NB4 (cell line): Measurements from ENCODE around the gene FILIP1L.
A peak's percentile ranks its signal among the peaks of the same experiment; 100 is the strongest.

ENCODE experiments used
- MYC ChIP-seq: IDR thresholded peaks from 2 replicates; pipeline ENCODE4 v1.6.1; 2011; ENCODE audit warnings: low read depth, low read length
- TF ChIP-seq, protein P1 (sequence below): IDR thresholded peaks from one replicate; pipeline ENCODE4 v1.5.1; 2012; ENCODE audit warnings: low read depth, low read length

DNA sequence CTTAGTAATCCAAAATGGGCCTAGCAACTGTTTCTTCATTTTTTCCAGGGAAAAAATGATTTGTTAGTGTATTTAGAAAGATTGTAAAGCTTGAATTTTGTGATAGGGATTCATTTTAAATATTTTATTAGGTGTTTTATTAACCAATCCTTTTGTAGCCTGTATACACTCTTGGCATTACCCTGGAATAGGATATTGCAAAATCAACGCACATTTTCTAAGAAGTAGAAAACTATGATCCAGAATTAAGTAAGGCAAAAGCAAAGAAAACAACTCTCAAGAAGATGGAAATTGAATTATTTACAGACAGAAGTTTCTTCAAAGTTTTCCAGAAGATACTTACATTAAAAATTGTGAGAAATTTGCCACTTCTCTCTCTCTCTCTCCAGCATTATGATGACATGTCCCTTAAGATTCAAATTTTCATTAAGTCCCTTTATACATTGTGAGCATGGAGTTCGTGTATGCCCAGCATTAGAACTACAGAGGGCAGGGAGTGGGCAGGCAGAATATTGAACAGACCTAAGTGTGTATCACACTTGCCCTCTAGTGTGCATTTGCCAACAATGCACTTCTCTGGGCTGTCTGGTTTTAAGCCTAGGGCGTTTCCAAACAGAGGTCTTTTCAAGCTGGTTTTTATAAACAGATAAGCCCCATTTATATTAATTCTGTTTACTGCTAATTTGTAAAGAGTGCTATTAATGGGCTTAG, 325.1 kb downstream of the FILIP1L start:
- TF ChIP-seq, protein P1, sequence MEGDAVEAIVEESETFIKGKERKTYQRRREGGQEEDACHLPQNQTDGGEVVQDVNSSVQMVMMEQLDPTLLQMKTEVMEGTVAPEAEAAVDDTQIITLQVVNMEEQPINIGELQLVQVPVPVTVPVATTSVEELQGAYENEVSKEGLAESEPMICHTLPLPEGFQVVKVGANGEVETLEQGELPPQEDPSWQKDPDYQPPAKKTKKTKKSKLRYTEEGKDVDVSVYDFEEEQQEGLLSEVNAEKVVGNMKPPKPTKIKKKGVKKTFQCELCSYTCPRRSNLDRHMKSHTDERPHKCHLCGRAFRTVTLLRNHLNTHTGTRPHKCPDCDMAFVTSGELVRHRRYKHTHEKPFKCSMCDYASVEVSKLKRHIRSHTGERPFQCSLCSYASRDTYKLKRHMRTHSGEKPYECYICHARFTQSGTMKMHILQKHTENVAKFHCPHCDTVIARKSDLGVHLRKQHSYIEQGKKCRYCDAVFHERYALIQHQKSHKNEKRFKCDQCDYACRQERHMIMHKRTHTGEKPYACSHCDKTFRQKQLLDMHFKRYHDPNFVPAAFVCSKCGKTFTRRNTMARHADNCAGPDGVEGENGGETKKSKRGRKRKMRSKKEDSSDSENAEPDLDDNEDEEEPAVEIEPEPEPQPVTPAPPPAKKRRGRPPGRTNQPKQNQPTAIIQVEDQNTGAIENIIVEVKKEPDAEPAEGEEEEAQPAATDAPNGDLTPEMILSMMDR, result peak; percentile 63
- TF ChIP-seq MYC, result no peak
